ENCODE measurements around the gene SPAG6. TPM values are rescaled to one million over a fixed set of nuclear protein-coding genes. Genes with fewer than 3 reads are reported as not detected.
A peak's percentile ranks its signal among the peaks of the same experiment; 100 is the strongest.

The SPAG6 gene
- total and polyA plus RNA-seq, 8 donors, result 1.4 to 14.0 (median 7.4) TPM; not detected in 1

GRCh38 chr10:22332116-22332692 lies 13.1 kb upstream of the SPAG6 start:
- Histone ChIP-seq H3K36me3 (peaks cover 0 to 26% of the 10 kb centered on the region in 2 donors), H3K4me1 (peaks cover 20 to 41% of the 10 kb centered on the region in 2 donors), H3K9me3 (no peaks in the 10 kb centered on the region), H3K27me3 (peaks cover 35 to 47% of the 10 kb centered on the region in 2 donors), H3K27ac (no peak overlapping the region), H3K4me3 (no peak overlapping the region)
- DNase-seq (no peak), ATAC-seq (no peak)
- intact Hi-C loops (cut with DNase I), result no loop called here
- TF ChIP-seq CTCF (IDR thresholded peaks at IDR 0.05), result no peak

- H3K4me3 ChIP-seq, result peak overlapping the region in 1 of 2 donors; percentile 17
- H3K4me1 ChIP-seq, result peaks cover 20 to 41% of the 10 kb centered on the region in 2 donors
- H3K27me3 ChIP-seq, result peaks cover 46 to 58% of the 10 kb centered on the region in 2 donors
- no peak for TF ChIP-seq CTCF (IDR thresholded peaks at IDR 0.05)
- intact Hi-C loops (cut with DNase I), result no loop called here
- DNase-seq, result no peak
- no peaks in the 10 kb centered on the region for H3K9me3 ChIP-seq
- no peak for ATAC-seq
- peaks cover 0 to 19% of the 10 kb centered on the region in 2 donors for H3K36me3 ChIP-seq
- no peak overlapping the region for H3K27ac ChIP-seq
Measured at GRCh38 chr10:22333167-22333974, 11.9 kb upstream of the SPAG6 start.

GRCh38 chr10:22333975-22334282 lies 11.4 kb upstream of the SPAG6 start:
- DNase-seq (peak in 1 of 4 donors; percentile 53), ATAC-seq (no peak)
- H3K36me3 ChIP-seq, result peaks cover 0 to 13% of the 10 kb centered on the region in 2 donors
- H3K9me3 ChIP-seq, result no peaks in the 10 kb centered on the region
- no peak for TF ChIP-seq CTCF (IDR thresholded peaks at IDR 0.05)
- peaks cover 20 to 41% of the 10 kb centered on the region in 2 donors for H3K4me1 ChIP-seq
- no peak overlapping the region for H3K4me3 ChIP-seq
- peaks cover 52 to 64% of the 10 kb centered on the region in 2 donors for H3K27me3 ChIP-seq
- intact Hi-C loops (cut with DNase I), result no loop called here
- H3K27ac ChIP-seq, result no peak overlapping the region

GRCh38 chr10:22334414-22335172 lies 10.7 kb upstream of the SPAG6 start:
- peak; percentile 16 for ATAC-seq

More at GRCh38 chr10:22334414-22335172, 10.7 kb upstream of the SPAG6 start:
- Histone ChIP-seq H3K27ac (no peak overlapping the region), H3K4me1 (peaks cover 20 to 43% of the 10 kb centered on the region in 2 donors), H3K9me3 (no peaks in the 10 kb centered on the region), H3K4me3 (peak overlapping the region; percentile 30 to 48), H3K36me3 (peaks cover 0 to 7% of the 10 kb centered on the region in 2 donors), H3K27me3 (peaks cover 59 to 71% of the 10 kb centered on the region in 2 donors)
- intact Hi-C loops (cut with DNase I), result no loop called here
- DNase-seq, result peak in 1 of 4 donors; percentile 73
- no peak for TF ChIP-seq CTCF (IDR thresholded peaks at IDR 0.05)
